Naive thymus-derived CD4-positive, alpha-beta T cell (primary cell): ENCODE measurements around the gene SRSF5. TPM values are rescaled to one million over a fixed set of nuclear protein-coding genes. Genes with fewer than 3 reads are reported as not detected.

Experiments used
- ATAC-seq: fragments of 150-1000 bp; cut with Tn5 transposase; 2 replicates; pipeline ENCODE4 v1.10.0; 2021; ENCODE audit warnings: mild to moderate bottlenecking, moderate library complexity
- CTCF ChIA-PET: fragments of 350-600 bp; sonication (Branson Sonifier 250); formaldehyde crosslinking; loops from one replicate; lab custom pipeline; 2021; ENCODE audit warnings: antibody characterized with exemption; lab: Charles Lee
- POLR2A ChIA-PET: fragments of 350-600 bp; sonication (Branson Sonifier 250); formaldehyde crosslinking; loops from one replicate; lab custom pipeline; 2021; ENCODE audit warnings: antibody characterized with exemption, inconsistent platforms; lab: Charles Lee
- DNase-seq, 9 donors: peaks; one replicate each; pipeline versions ENCODE4 v3.0.0 to v3.0.0-alpha.2; 2020 to 2022; ENCODE audit warnings: mixed read lengths in 1 of 9
- H3K27ac ChIP-seq: one replicate; pipeline ENCODE4 v1.7.0; 2013; ENCODE audit warnings: mild to moderate bottlenecking, low read depth, low read length, moderate library complexity
- H3K27me3 ChIP-seq, 2 donors: one replicate each; pipeline ENCODE4 v1.7.0; 2013; ENCODE audit warnings: low read length in 2 of 2, mild to moderate bottlenecking in 2 of 2, moderate library complexity in 2 of 2; ENCODE audit not compliant: control insufficient read depth in 2 of 2, insufficient read depth in 2 of 2
- H3K36me3 ChIP-seq, 3 experiments: 1 replicate in 2 of 3; 2 replicates in 1 of 3; pipeline ENCODE4 v1.7.0; 2013; ENCODE audit warnings: low read length in 3 of 3, mild to moderate bottlenecking in 3 of 3, moderate library complexity in 1 of 3; ENCODE audit not compliant: insufficient read depth in 3 of 3, control insufficient read depth in 2 of 3
- H3K4me1 ChIP-seq, 2 donors: one replicate each; pipeline ENCODE4 v1.7.0; 2013; ENCODE audit warnings: low read length in 2 of 2, mild to moderate bottlenecking in 2 of 2, moderate library complexity in 1 of 2; ENCODE audit not compliant: control insufficient read depth in 2 of 2, insufficient read depth in 2 of 2
- H3K4me3 ChIP-seq: 2 replicates; pipeline ENCODE4 v1.7.0; 2013; ENCODE audit warnings: mild to moderate bottlenecking, low read length
- H3K9me3 ChIP-seq, 3 experiments: 1 replicate in 2 of 3; 2 replicates in 1 of 3; pipeline ENCODE4 v1.7.0; 2013; ENCODE audit warnings: low read length in 3 of 3; ENCODE audit not compliant: control insufficient read depth in 2 of 3
- H3K27ac Mint-ChIP-seq, 9 donors: one replicate each; pipeline ENCODE4 v1.8.0; 2020 to 2022; ENCODE audit warnings: mixed read lengths in 9 of 9, mild to moderate bottlenecking in 8 of 9, moderate library complexity in 5 of 9, inconsistent platforms in 2 of 9
- H3K27me3 Mint-ChIP-seq, 5 donors: one replicate each; pipeline ENCODE4 v1.8.0; 2021 to 2022; ENCODE audit warnings: mixed read lengths in 5 of 5, mild to moderate bottlenecking in 1 of 5
- H3K36me3 Mint-ChIP-seq, 5 donors: one replicate each; pipeline ENCODE4 v1.8.0; 2020 to 2022; ENCODE audit warnings: mixed read lengths in 5 of 5, mild to moderate bottlenecking in 3 of 5, inconsistent platforms in 1 of 5
- H3K4me1 Mint-ChIP-seq, 7 donors: one replicate each; pipeline ENCODE4 v1.8.0; 2020 to 2022; ENCODE audit warnings: mixed read lengths in 7 of 7, mild to moderate bottlenecking in 3 of 7, inconsistent platforms in 1 of 7
- H3K4me3 Mint-ChIP-seq, 10 donors: one replicate each; pipeline ENCODE4 v1.8.0; 2020 to 2022; ENCODE audit warnings: mild to moderate bottlenecking in 10 of 10, mixed read lengths in 10 of 10, moderate library complexity in 6 of 10, inconsistent platforms in 2 of 10
- H3K9me3 Mint-ChIP-seq, 11 donors: one replicate each; pipeline ENCODE4 v1.8.0; 2020 to 2022; ENCODE audit warnings: mixed read lengths in 11 of 11, mild to moderate bottlenecking in 4 of 11, inconsistent platforms in 1 of 11, moderate library complexity in 1 of 11
- intact Hi-C, 2 donors: fragments of 100-400 bp; cut with micrococcal nuclease; formaldehyde crosslinking; loops; one replicate each; pipeline ENCODE4 v1.15.1; 2023
- polyA plus RNA-seq, 2 donors: library from polyadenylated mRNA; unstranded; fragments of 300-500 nt; fragmentation: Illumina TruSeq; gene quantifications; one replicate each; pipeline ENCODE4 v1.2.3, GENCODE V29; 2021
- total RNA-seq, 6 experiments: library from RNA in 5 of 6; stranded (reverse) in 5 of 6; gene quantifications; 1 replicate in 5 of 6; 2 replicates in 1 of 6; pipeline ENCODE4 v1.2.3 and lab custom pipeline; 2021 to 2026

The SRSF5 gene
- total and polyA plus RNA-seq, 7 experiments from 2014 or later = 355 to 1,617 (median 1,280) TPM

- no peak for ATAC-seq
- no peak overlapping the region for H3K27ac Mint-ChIP-seq
- CTCF ChIA-PET = no interaction called here
Measured at GRCh38 chr14:69789118-69789640, 22.2 kb downstream of the SRSF5 start.

GRCh38 chr14:69792887-69793421 is 26.0 kb downstream of the SRSF5 start:
- H3K27me3 Mint-ChIP-seq = peaks cover 0 to 3% (median 0%) of the 10 kb centered on the region in 5 donors
- no peak overlapping the region for H3K27ac Mint-ChIP-seq
- Histone ChIP-seq H3K27me3 (no peaks in the 10 kb centered on the region), H3K9me3 (no peaks in the 10 kb centered on the region), H3K27ac (no peak overlapping the region), H3K36me3 (no peaks in the 10 kb centered on the region), H3K4me1 (no peaks in the 10 kb centered on the region), H3K4me3 (no peak overlapping the region)
- peaks cover 0 to 6% (median under 1%) of the 10 kb centered on the region in 5 donors for H3K36me3 Mint-ChIP-seq
- DNase-seq (no peak), ATAC-seq (no peak)
- H3K9me3 Mint-ChIP-seq = no peaks in the 10 kb centered on the region
- H3K4me3 Mint-ChIP-seq = no peak overlapping the region
- ChIA-PET CTCF (no interaction called here), POLR2A (no interaction called here)
- H3K4me1 Mint-ChIP-seq = peaks cover 0 to under 1% (median 0%) of the 10 kb centered on the region in 7 donors
- intact Hi-C loops = no loop called here

More at GRCh38 chr14:69789118-69789640, 22.2 kb downstream of the SRSF5 start:
- peaks cover 0 to 17% (median 8%) of the 10 kb centered on the region in 5 donors for H3K36me3 Mint-ChIP-seq
- Histone ChIP-seq H3K9me3 (no peaks in the 10 kb centered on the region), H3K27ac (no peak overlapping the region), H3K4me3 (no peak overlapping the region), H3K36me3 (peaks cover 0 to 4% (median 0%) of the 10 kb centered on the region in 3 experiments), H3K27me3 (no peaks in the 10 kb centered on the region), H3K4me1 (no peaks in the 10 kb centered on the region)
- peaks cover 0 to 3% (median 0%) of the 10 kb centered on the region in 5 donors for H3K27me3 Mint-ChIP-seq
- POLR2A ChIA-PET = no interaction called here
- H3K4me3 Mint-ChIP-seq = no peak overlapping the region
- no peak for DNase-seq
- H3K9me3 Mint-ChIP-seq = no peaks in the 10 kb centered on the region
- intact Hi-C loops = no loop called here
- H3K4me1 Mint-ChIP-seq = peaks cover 0 to 3% (median 0%) of the 10 kb centered on the region in 7 donors

- no peak for DNase-seq
- POLR2A ChIA-PET = no interaction called here
- H3K9me3 ChIP-seq = no peaks in the 10 kb centered on the region
- intact Hi-C loops = no loop called here
- Mint-ChIP-seq H3K4me1 (no peaks in the 10 kb centered on the region), H3K36me3 (peaks cover 0 to 6% (median 4%) of the 10 kb centered on the region in 5 donors), H3K27ac (no peak overlapping the region), H3K4me3 (no peak overlapping the region), H3K27me3 (peaks cover 0 to 6% (median 2%) of the 10 kb centered on the region in 5 donors), H3K9me3 (no peaks in the 10 kb centered on the region)
- no peaks in the 10 kb centered on the region for H3K27me3 ChIP-seq
- no peak for ATAC-seq
- H3K4me1 ChIP-seq = no peaks in the 10 kb centered on the region
- CTCF ChIA-PET = no interaction called here
- no peak overlapping the region for H3K27ac ChIP-seq
- H3K36me3 ChIP-seq = no peaks in the 10 kb centered on the region
- no peak overlapping the region for H3K4me3 ChIP-seq
Measured at GRCh38 chr14:69794791-69795190, 27.8 kb downstream of the SRSF5 start.

- Mint-ChIP-seq H3K9me3 (peaks cover 0 to 2% (median 0%) of the 10 kb centered on the region in 11 donors), H3K27ac (peak overlapping the region in 1 of 9 donors; percentile 41), H3K4me1 (no peaks in the 10 kb centered on the region), H3K36me3 (peaks cover 0 to 8% (median 6%) of the 10 kb centered on the region in 5 donors), H3K4me3 (no peak overlapping the region), H3K27me3 (peaks cover 0 to 9% (median 4%) of the 10 kb centered on the region in 5 donors)
- POLR2A ChIA-PET = no interaction called here
- DNase-seq = no peak
- Histone ChIP-seq H3K4me1 (no peaks in the 10 kb centered on the region), H3K4me3 (no peak overlapping the region), H3K36me3 (no peaks in the 10 kb centered on the region), H3K9me3 (no peaks in the 10 kb centered on the region), H3K27me3 (no peaks in the 10 kb centered on the region), H3K27ac (no peak overlapping the region)
- CTCF ChIA-PET = no interaction called here
- ATAC-seq = no peak
- intact Hi-C loops = no loop called here
Measured at GRCh38 chr14:69795691-69796090, 28.7 kb downstream of the SRSF5 start.

- H3K9me3 ChIP-seq = no peaks in the 10 kb centered on the region
- Mint-ChIP-seq H3K4me1 (no peaks in the 10 kb centered on the region), H3K36me3 (peaks cover 0 to 11% (median 6%) of the 10 kb centered on the region in 5 donors)
Measured at GRCh38 chr14:69796797-69797500, 30.0 kb downstream of the SRSF5 start, which contains the start of gene SLC10A1. Gene SLC10A1 (minus strand): TSS chr14:69797241. CDS start chr14:69797155, 86 bp downstream.

GRCh38 chr14:69797573-69798338 is 30.8 kb downstream of the SRSF5 start:
- H3K27ac ChIP-seq = no peak overlapping the region
- Mint-ChIP-seq H3K36me3 (peaks cover 0 to 11% (median 6%) of the 10 kb centered on the region in 5 donors), H3K27me3 (peaks cover 0 to 14% (median 9%) of the 10 kb centered on the region in 5 donors), H3K4me3 (no peak overlapping the region), H3K4me1 (no peaks in the 10 kb centered on the region), H3K27ac (no peak overlapping the region), H3K9me3 (peaks cover 0 to 3% (median 0%) of the 10 kb centered on the region in 11 donors)
- CTCF ChIA-PET = no interaction called here
- H3K9me3 ChIP-seq = no peaks in the 10 kb centered on the region
- ATAC-seq = no peak
- no peak overlapping the region for H3K4me3 ChIP-seq
- intact Hi-C loops = no loop called here
- H3K36me3 ChIP-seq = no peaks in the 10 kb centered on the region
- no peak for DNase-seq
- POLR2A ChIA-PET = no interaction called here
- no peaks in the 10 kb centered on the region for H3K4me1 ChIP-seq
- no peaks in the 10 kb centered on the region for H3K27me3 ChIP-seq

More at GRCh38 chr14:69796797-69797500, 30.0 kb downstream of the SRSF5 start, which contains the start of gene SLC10A1:
- intact Hi-C loops = no loop called here
- no peaks in the 10 kb centered on the region for H3K36me3 ChIP-seq
- ChIA-PET CTCF (no interaction called here), POLR2A (no interaction called here)
- DNase-seq (no peak), ATAC-seq (no peak)
- no peaks in the 10 kb centered on the region for H3K4me1 ChIP-seq
- no peak within 1 kb of the TSS for H3K27ac ChIP-seq
- H3K27ac Mint-ChIP-seq = no peak within 1 kb of the TSS
- H3K27me3 ChIP-seq = no peaks in the 10 kb centered on the region
- no peak within 1 kb of the TSS for H3K4me3 ChIP-seq
- H3K27me3 Mint-ChIP-seq = peaks cover 0 to 12% (median 9%) of the 10 kb centered on the region in 5 donors
- H3K4me3 Mint-ChIP-seq = no peak within 1 kb of the TSS
- peaks cover 0 to 3% (median 0%) of the 10 kb centered on the region in 11 donors for H3K9me3 Mint-ChIP-seq
